Karpas-422 (cell line): Measurements from ENCODE around the gene SPTLC3. TPM values are rescaled to one million over a fixed set of nuclear protein-coding genes. Genes with fewer than 3 reads are reported as not detected.

Experiments
- DNase-seq: peaks from one replicate; pipeline ENCODE4 v3.0.0-alpha.2; 2015
- H2AFZ ChIP-seq: fragments of 200-600 bp; sonication (generic); 2 replicates; pipeline ENCODE4 v1.6.1; 2014; ENCODE audit warnings: antibody characterized with exemption, low read length, mixed read lengths
- H3K27ac ChIP-seq: fragments of 200-600 bp; sonication (generic); 2 replicates; pipeline ENCODE4 v1.5.1; 2014; ENCODE audit warnings: mild to moderate bottlenecking, low read length, moderate library complexity
- H3K27me3 ChIP-seq: fragments of 200-600 bp; sonication (generic); 2 replicates; pipeline ENCODE4 v1.6.1; 2014; ENCODE audit warnings: low read length, mixed read lengths
- H3K36me3 ChIP-seq: fragments of 200-600 bp; sonication (generic); 2 replicates; pipeline ENCODE4 v1.6.1; 2014; ENCODE audit warnings: low read length, mixed read lengths; ENCODE audit not compliant: insufficient read depth
- H3K4me1 ChIP-seq: fragments of 200-600 bp; sonication (generic); 2 replicates; pipeline ENCODE4 v1.6.1; 2014; ENCODE audit warnings: mild to moderate bottlenecking, low read length, mixed read lengths
- H3K4me2 ChIP-seq: fragments of 200-600 bp; sonication (generic); 2 replicates; pipeline ENCODE4 v1.6.1; 2014; ENCODE audit warnings: low read length, low read depth, mild to moderate bottlenecking; ENCODE audit not compliant: poor library complexity, severe bottlenecking
- H3K4me3 ChIP-seq: fragments of 200-600 bp; sonication (generic); 2 replicates; pipeline ENCODE4 v1.5.1; 2014; ENCODE audit warnings: mild to moderate bottlenecking, antibody characterized with exemption, low read length, mixed read lengths
- H3K79me2 ChIP-seq: fragments of 200-600 bp; sonication (generic); 2 replicates; pipeline ENCODE4 v1.6.1; 2014; ENCODE audit warnings: mild to moderate bottlenecking, low read length, mixed read lengths
- H3K9ac ChIP-seq: fragments of 200-600 bp; sonication (generic); 2 replicates; pipeline ENCODE4 v1.6.0; 2014; ENCODE audit warnings: low read length
- H3K9me2 ChIP-seq: fragments of 200-600 bp; sonication (generic), shearing (Covaris generic); replicated peaks from 2 replicates; pipeline ENCODE4 v1.6.0; 2014; ENCODE audit warnings: mild to moderate bottlenecking, low read length, moderate library complexity; ENCODE audit not compliant: insufficient read depth
- H3K9me3 ChIP-seq: fragments of 300-700, 200-600 bp; sonication (generic); 2 replicates; pipeline ENCODE4 v1.6.1; 2014; ENCODE audit warnings: low read length, mixed read lengths
- H4K20me1 ChIP-seq: fragments of 200-600 bp; sonication (generic); 2 replicates; pipeline ENCODE4 v1.6.1; 2014; ENCODE audit warnings: mild to moderate bottlenecking, antibody characterized with exemption, low read length, low read depth; ENCODE audit not compliant: insufficient read depth
- total RNA-seq: library from RNA; depleted of rRNA; stranded (reverse); fragments of >200 nt; shearing (Covaris generic); gene quantifications from 2 replicates; pipeline ENCODE4 v1.2.3, GENCODE V29; 2014; ENCODE audit warnings: low replicate concordance

The SPTLC3 gene
- total RNA-seq, 1 experiment from 2014 or later = not detected

DNA sequence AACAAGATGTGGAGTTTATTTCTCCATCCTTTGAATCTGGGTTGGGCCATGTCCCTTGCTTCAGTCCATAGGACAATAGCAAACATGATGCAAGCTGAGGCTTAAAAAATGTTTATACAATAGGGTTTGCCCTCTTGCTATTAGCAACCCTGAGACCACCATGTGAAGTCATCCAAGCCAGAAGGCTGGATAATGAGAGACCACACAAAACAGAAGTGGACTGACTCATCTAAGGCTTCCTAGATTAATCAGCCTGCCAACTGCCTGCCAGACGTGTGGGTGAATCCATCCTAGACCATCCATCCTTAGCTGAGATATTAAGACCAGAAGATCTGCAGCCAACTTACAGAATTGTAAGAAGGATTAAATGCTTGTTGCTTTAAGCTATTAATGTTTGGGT, 174.2 kb downstream of the SPTLC3 start:
- no peak for DNase-seq

GRCh38 chr20:13186043-13186774, 177.4 kb downstream of the SPTLC3 start:
- no peak overlapping the region for H2AFZ ChIP-seq
- H4K20me1 ChIP-seq = no peaks in the 10 kb centered on the region
- H3K9ac ChIP-seq = no peak overlapping the region
- no peak overlapping the region for H3K27ac ChIP-seq
- no peak overlapping the region for H3K4me2 ChIP-seq
- no peaks in the 10 kb centered on the region for H3K79me2 ChIP-seq
- DNase-seq = no peak
- H3K4me1 ChIP-seq = no peaks in the 10 kb centered on the region
- no peaks in the 10 kb centered on the region for H3K9me2 ChIP-seq
- no peaks in the 10 kb centered on the region for H3K27me3 ChIP-seq
- H3K4me3 ChIP-seq = no peak overlapping the region
- H3K36me3 ChIP-seq = no peaks in the 10 kb centered on the region
- peaks cover 6% of the 10 kb centered on the region; the same call in 1 of the 2 replicates for H3K9me3 ChIP-seq

More for the DNA sequence above, 174.2 kb downstream of the SPTLC3 start:
- H3K4me2 ChIP-seq = no peak overlapping the region
- H4K20me1 ChIP-seq = no peaks in the 10 kb centered on the region
- no peaks in the 10 kb centered on the region for H3K79me2 ChIP-seq
- no peak overlapping the region for H3K4me3 ChIP-seq
- peaks cover 6% of the 10 kb centered on the region; the same call in 1 of the 2 replicates for H3K9me3 ChIP-seq
- no peak overlapping the region for H3K9ac ChIP-seq
- no peaks in the 10 kb centered on the region for H3K36me3 ChIP-seq
- no peak overlapping the region for H3K27ac ChIP-seq
- no peaks in the 10 kb centered on the region for H3K27me3 ChIP-seq
- H3K9me2 ChIP-seq = no peaks in the 10 kb centered on the region
- H3K4me1 ChIP-seq = no peaks in the 10 kb centered on the region
- no peak overlapping the region for H2AFZ ChIP-seq

DNA sequence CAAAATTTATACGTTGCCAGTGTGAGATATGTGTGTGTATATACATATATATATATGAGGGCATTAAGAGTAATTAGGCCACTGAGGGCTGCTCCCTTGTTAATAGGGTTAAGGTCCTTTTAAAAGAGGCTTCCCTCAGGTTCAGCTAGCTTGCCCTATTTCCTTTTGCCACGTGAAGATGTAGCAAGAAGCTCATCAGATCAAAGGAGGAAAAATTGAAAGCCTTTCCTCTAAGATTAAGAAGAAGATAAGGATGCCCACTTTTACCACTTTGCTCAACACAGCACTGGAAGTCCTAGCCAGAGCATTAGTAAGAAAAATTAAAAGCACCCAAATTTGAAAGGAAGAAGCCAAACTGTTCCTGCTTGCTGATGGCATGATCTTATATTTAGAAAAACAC, 179.1 kb downstream of the SPTLC3 start:
- H3K27me3 ChIP-seq = no peaks in the 10 kb centered on the region
- no peak overlapping the region for H3K9ac ChIP-seq
- no peaks in the 10 kb centered on the region for H4K20me1 ChIP-seq
- no peaks in the 10 kb centered on the region for H3K4me1 ChIP-seq
- no peak overlapping the region for H3K4me3 ChIP-seq
- H2AFZ ChIP-seq = no peak overlapping the region
- DNase-seq = no peak
- H3K4me2 ChIP-seq = no peak overlapping the region
- H3K27ac ChIP-seq = no peak overlapping the region
- H3K9me2 ChIP-seq = no peaks in the 10 kb centered on the region
- H3K79me2 ChIP-seq = no peaks in the 10 kb centered on the region
- peaks cover 6% of the 10 kb centered on the region; the same call in 1 of the 2 replicates for H3K9me3 ChIP-seq
- no peaks in the 10 kb centered on the region for H3K36me3 ChIP-seq

GRCh38 chr20:13199279-13199678, 190.5 kb downstream of the SPTLC3 start:
- H3K4me1 ChIP-seq = no peaks in the 10 kb centered on the region

DNA sequence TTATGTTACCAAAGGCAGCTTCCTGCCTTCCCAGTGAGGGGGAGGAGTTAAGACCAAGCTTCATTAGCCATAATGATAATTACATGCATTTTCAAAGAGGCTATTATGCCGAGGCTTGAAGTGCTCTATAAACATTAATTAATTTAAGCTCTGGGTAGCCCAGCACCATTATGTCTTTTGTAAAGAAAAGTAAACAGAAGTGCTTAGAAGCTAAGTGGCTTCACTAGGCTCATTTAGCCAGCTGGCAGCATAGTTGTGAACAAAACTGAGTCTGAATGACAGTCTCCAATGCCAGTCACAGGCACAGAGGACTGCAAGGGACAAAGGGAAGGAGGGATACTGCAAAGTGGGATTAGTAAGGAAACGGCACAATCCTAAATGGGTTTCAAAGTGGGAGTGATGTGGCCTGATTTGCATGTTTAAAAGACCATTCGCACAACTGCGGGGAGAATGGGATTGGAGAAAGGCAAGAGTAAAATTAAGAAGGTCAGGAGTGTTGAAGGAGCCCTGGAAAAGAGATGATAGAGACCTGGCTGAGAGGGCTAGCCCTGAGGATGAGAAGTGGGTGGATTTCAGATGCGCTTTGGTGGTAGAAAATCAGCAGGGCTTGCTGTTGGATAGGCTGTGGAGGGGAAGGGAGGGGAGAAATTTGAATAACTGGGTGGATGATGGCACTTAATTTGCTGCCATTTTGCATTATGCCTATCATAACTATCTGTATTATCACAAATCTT, 192.2 kb downstream of the SPTLC3 start:
- H3K9me3 ChIP-seq = no peaks in the 10 kb centered on the region
- H3K4me3 ChIP-seq = no peak overlapping the region
- H3K79me2 ChIP-seq = no peaks in the 10 kb centered on the region
- H3K27ac ChIP-seq = no peak overlapping the region
- no peaks in the 10 kb centered on the region for H3K36me3 ChIP-seq
- no peak for DNase-seq
- no peaks in the 10 kb centered on the region for H3K9me2 ChIP-seq
- H3K9ac ChIP-seq = no peak overlapping the region
- H3K4me2 ChIP-seq = no peak overlapping the region
- no peaks in the 10 kb centered on the region for H3K27me3 ChIP-seq
- H2AFZ ChIP-seq = no peak overlapping the region
- no peaks in the 10 kb centered on the region for H3K4me1 ChIP-seq
- no peaks in the 10 kb centered on the region for H4K20me1 ChIP-seq

More at GRCh38 chr20:13199279-13199678, 190.5 kb downstream of the SPTLC3 start:
- Histone ChIP-seq H3K9me2 (no peaks in the 10 kb centered on the region), H3K9ac (no peak overlapping the region), H3K4me2 (no peak overlapping the region), H3K9me3 (no peaks in the 10 kb centered on the region), H3K4me3 (no peak overlapping the region), H4K20me1 (no peaks in the 10 kb centered on the region), H2AFZ (no peak overlapping the region), H3K27me3 (no peaks in the 10 kb centered on the region), H3K27ac (no peak overlapping the region), H3K79me2 (no peaks in the 10 kb centered on the region), H3K36me3 (no peaks in the 10 kb centered on the region)
- no peak for DNase-seq

DNA sequence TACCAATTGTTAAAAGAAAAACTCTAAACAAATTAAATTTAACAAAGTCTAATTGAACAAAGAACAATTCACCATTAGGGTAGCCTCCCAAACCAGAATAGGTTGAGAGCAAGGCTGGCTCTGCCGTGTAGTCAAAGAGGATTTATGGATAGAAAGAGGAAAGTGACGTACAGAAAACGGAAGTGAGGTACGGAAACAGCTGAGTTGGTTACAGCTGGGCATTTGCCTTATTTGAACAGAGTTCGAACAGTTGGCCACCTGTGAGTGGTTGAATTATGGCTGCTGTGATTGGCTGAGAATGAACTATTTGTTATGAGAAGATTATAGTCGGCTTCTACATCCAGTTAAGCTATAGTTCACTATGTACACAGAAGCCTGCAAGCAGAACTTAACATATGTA, 193.8 kb downstream of the SPTLC3 start:
- Histone ChIP-seq H3K79me2 (no peaks in the 10 kb centered on the region), H4K20me1 (no peaks in the 10 kb centered on the region), H3K4me1 (no peaks in the 10 kb centered on the region), H2AFZ (no peak overlapping the region), H3K9me3 (no peaks in the 10 kb centered on the region), H3K9ac (no peak overlapping the region), H3K27ac (no peak overlapping the region), H3K4me3 (no peak overlapping the region), H3K9me2 (no peaks in the 10 kb centered on the region), H3K27me3 (no peaks in the 10 kb centered on the region), H3K36me3 (no peaks in the 10 kb centered on the region), H3K4me2 (no peak overlapping the region)
- DNase-seq = no peak

GRCh38 chr20:13205425-13205824, 196.7 kb downstream of the SPTLC3 start:
- Histone ChIP-seq H3K4me1 (no peaks in the 10 kb centered on the region), H3K27ac (no peak overlapping the region), H3K9ac (no peak overlapping the region), H3K27me3 (no peaks in the 10 kb centered on the region), H4K20me1 (no peaks in the 10 kb centered on the region), H3K9me2 (no peaks in the 10 kb centered on the region), H2AFZ (no peak overlapping the region), H3K4me3 (no peak overlapping the region), H3K79me2 (no peaks in the 10 kb centered on the region), H3K9me3 (no peaks in the 10 kb centered on the region), H3K4me2 (no peak overlapping the region), H3K36me3 (no peaks in the 10 kb centered on the region)
- no peak for DNase-seq

DNA sequence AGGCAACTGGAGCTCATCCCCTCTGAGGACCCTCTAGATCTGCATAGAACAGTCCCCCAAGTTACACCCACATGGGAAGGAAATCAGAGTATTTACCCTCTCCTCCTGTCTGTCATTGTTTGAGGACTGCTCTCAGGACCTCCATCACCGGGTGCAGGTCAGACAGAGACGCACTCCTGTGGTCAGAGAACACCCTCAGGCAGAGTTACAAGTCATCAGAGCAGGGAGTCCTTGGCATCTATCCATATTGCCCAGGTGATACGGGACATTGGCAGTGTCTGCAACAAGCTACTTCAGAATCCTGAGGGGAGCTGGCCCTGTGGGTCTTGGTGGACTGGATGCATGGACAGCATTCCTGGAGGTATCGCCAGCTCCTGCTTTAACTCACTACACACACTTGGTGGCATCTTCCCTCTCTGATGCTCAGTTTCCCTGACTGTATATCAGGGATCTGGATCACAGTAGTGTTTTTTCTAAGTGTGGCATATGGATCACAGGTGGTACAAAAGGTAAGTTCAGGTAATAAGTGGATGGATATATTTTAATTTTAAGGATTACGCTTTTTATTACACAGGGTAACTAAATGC, 197.2 kb downstream of the SPTLC3 start:
- H3K4me1 ChIP-seq = no peaks in the 10 kb centered on the region
- no peak for DNase-seq
- no peak overlapping the region for H3K4me2 ChIP-seq

More for the DNA sequence above, 197.2 kb downstream of the SPTLC3 start:
- Histone ChIP-seq H3K9me3 (no peaks in the 10 kb centered on the region), H3K9me2 (no peaks in the 10 kb centered on the region), H3K79me2 (no peaks in the 10 kb centered on the region), H3K36me3 (no peaks in the 10 kb centered on the region), H3K27ac (no peak overlapping the region), H3K4me3 (no peak overlapping the region), H4K20me1 (no peaks in the 10 kb centered on the region), H3K9ac (no peak overlapping the region), H2AFZ (no peak overlapping the region), H3K27me3 (no peaks in the 10 kb centered on the region)
